ENCODE measurements around the gene SMG6. TPM values are rescaled to one million over a fixed set of nuclear protein-coding genes. Genes with fewer than 3 reads are reported as not detected.

The SMG6 gene
- total RNA-seq, 1 donor from 2014 or later: 9.2 TPM

DNA sequence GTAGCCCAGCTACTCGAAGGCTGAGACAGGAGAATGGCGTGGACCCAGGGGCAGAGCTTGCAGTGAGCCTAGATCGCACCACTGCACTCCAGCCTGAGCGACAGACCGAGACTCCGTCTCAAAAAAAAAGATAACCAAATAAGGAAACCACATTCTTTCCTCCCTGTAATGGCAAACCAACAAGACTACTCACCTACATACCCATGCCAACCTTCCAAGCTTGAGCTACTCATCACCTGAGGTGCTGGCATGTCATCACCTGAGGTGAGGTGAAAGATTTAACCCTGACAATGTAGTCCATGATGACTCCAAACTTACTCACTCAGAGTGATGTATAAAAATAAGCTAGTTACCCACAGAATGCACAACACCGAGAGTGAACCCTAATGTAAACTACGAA lies 85.2 kb downstream of the SMG6 start:
- H3K36me3 ChIP-seq (ENCODE audit: control insufficient read depth, insufficient read depth, low read length): peaks cover 1% of the 10 kb centered on the region
- peak; percentile 99 for FAIRE-seq
- DNase-seq (ENCODE audit: low read depth): peak; percentile 100
- TF ChIP-seq, protein P1, sequence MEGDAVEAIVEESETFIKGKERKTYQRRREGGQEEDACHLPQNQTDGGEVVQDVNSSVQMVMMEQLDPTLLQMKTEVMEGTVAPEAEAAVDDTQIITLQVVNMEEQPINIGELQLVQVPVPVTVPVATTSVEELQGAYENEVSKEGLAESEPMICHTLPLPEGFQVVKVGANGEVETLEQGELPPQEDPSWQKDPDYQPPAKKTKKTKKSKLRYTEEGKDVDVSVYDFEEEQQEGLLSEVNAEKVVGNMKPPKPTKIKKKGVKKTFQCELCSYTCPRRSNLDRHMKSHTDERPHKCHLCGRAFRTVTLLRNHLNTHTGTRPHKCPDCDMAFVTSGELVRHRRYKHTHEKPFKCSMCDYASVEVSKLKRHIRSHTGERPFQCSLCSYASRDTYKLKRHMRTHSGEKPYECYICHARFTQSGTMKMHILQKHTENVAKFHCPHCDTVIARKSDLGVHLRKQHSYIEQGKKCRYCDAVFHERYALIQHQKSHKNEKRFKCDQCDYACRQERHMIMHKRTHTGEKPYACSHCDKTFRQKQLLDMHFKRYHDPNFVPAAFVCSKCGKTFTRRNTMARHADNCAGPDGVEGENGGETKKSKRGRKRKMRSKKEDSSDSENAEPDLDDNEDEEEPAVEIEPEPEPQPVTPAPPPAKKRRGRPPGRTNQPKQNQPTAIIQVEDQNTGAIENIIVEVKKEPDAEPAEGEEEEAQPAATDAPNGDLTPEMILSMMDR (IDR thresholded peaks at IDR 0.05; ENCODE audit: insufficient read depth, low read length, severe bottlenecking): no peak
- H3K27me3 ChIP-seq (ENCODE audit: control insufficient read depth, insufficient read depth, low read length): no peaks in the 10 kb centered on the region
- no peak overlapping the region for H3K4me3 ChIP-seq (ENCODE audit: low read depth, low read length)

DNA sequence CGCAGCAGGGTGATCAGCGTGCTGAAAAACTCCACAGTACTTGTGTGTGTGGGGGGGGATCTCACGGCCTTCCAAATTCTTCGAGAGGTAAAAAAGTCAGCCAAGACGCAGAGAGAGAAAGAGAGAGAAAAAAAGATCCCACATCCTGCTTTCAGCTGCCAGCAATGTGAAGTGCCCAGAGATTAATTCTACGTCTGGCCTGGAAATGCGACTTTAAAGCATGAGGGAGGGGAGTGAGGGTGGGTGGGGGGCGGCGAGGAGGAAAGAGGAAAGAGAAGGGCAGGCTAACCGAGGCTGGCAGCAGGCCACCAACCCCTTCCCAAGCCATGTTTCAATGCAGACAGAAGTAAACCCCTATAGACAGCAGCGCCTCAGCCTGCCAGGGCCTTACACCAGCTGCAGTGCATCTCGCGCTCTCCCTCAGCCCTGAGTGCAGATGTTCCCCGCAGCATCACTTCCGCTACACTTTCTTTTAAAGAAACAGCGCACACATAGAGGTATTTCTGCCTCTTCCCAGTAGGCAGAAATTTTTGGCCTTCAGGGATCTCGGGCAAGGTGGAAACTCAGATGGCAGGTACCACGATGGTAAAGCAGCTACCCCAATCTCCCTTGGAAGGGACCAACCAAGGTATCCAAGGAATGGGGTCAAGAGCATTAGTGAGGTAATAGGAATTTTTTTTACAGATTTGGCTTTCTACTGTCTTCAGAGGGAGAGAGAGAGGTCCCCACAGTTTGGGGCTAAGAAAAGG lies 87.8 kb downstream of the SMG6 start:
- no peaks in the 10 kb centered on the region for H3K27me3 ChIP-seq (ENCODE audit: control insufficient read depth, insufficient read depth, low read length)
- DNase-seq (ENCODE audit: low read depth) (no peak), FAIRE-seq (no peak)
- TF ChIP-seq, protein P1 (IDR thresholded peaks at IDR 0.05; ENCODE audit: insufficient read depth, low read length, severe bottlenecking): no peak
- no peaks in the 10 kb centered on the region for H3K36me3 ChIP-seq (ENCODE audit: control insufficient read depth, insufficient read depth, low read length)
- no peak overlapping the region for H3K4me3 ChIP-seq (ENCODE audit: low read depth, low read length)

DNA sequence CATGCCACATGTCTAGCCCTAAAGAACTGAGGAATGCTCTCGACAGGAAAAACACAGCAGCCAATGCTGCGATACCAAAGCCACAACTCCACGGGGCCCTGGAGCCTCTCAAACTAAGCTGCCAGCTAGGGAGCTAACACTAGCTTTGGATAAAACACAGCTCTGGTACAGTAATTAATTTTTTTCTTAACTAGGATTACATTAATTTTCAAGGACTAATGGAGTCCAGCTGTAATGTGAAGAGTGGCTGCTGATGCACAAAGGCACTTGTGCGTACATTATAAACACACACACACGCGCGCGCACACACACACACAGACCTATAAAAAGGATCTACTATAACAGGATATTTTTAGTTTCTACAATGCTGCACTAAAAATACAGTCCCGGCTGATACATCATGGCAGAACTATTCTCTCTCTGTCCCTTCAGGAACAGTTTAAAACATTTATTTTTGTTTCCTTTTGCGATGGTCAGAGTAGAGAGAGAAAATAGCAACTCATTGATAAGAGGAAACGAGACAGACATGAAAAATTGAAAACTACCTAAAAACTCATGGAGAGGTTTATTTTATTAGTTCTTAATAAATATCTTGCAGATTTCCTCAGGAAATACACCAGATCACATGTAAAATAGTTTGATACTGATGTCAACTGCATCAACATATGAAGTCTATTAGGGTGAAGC lies 88.5 kb downstream of the SMG6 start:
- no peak overlapping the region for H3K4me3 ChIP-seq (ENCODE audit: low read depth, low read length)
- H3K36me3 ChIP-seq (ENCODE audit: control insufficient read depth, insufficient read depth, low read length): peaks cover 1% of the 10 kb centered on the region
- DNase-seq (ENCODE audit: low read depth) (no peak), FAIRE-seq (no peak)
- TF ChIP-seq, protein P1 (IDR thresholded peaks at IDR 0.05; ENCODE audit: insufficient read depth, low read length, severe bottlenecking): no peak
- no peaks in the 10 kb centered on the region for H3K27me3 ChIP-seq (ENCODE audit: control insufficient read depth, insufficient read depth, low read length)

DNA sequence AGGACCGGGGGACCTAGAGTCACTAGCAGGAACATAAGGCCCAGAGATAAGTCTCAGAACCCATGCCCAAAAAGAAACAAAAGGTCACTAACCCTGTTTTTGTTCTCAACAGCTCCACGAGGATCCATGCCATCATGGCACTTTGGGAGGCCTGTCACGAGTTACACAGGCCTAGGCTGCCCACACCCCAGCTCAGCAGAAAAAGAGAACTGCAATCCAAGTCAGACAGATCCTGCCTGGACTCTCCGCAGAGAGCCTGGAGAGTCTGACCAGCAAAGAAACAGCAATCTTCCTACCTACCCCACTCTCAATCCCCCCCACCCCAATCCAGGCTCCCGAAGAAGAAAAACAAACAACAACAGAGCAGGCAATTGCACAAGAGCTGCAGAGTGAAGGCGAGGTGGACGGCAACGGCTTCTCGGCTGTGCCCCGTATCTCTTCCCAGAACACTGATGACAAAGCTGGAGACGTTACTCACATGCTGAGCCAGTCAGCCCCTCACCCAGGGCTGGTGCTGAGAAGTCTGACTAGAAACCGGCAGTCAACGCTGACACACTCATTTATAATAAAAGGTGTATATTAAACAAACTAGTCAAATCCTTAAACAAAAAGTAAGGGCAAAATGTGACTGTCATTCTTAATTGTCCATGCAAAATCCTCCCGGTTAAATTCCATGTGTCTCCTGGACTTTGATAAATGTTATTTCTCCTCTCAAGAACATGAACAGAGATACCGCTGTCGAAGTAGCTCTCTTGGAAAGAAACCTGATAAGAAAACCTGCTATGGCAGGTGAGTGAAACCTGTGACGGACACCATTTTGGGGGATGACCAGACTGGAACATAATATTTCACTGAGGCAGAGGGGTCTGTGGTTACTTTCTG lies 89.3 kb downstream of the SMG6 start:
- DNase-seq (ENCODE audit: low read depth) (peak; percentile 94), FAIRE-seq (no peak)
- TF ChIP-seq, protein P1 (IDR thresholded peaks at IDR 0.05; ENCODE audit: insufficient read depth, low read length, severe bottlenecking): no peak
- Histone ChIP-seq H3K36me3 (ENCODE audit: control insufficient read depth, insufficient read depth, low read length) (peaks cover 1% of the 10 kb centered on the region), H3K4me3 (ENCODE audit: low read depth, low read length) (no peak overlapping the region), H3K27me3 (ENCODE audit: control insufficient read depth, insufficient read depth, low read length) (no peaks in the 10 kb centered on the region)

DNA sequence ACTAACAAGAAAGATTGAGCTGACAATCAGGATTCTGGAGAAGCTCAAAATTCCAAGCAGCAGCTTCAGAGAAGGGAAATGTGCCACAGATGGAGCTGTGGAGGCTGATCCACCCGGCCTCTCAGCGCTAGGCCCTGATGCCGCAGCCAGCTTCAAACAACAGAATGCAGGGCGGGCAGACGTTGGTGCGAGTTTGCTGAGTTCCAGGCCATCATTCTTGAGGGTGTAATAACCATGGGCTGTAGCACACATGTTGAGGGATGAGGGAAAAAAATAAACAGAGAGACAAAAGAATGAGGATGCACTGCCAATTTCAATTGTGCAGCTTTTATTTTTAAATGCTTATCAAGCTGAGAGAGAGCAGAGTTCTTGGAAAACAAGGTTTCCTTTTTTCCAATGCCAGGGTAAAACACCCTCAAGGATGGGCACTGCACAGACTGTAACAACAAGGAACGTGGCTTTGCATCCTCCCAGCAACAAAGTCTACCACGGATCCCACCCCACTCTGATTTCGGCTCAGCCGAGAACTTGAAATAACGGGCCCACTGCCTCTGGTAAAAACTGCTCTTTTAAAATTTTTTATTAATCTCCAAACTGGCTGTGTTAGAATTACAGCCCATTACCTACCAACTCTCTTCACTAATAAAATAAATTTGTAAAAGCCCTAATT lies 90.2 kb downstream of the SMG6 start:
- no peaks in the 10 kb centered on the region for H3K27me3 ChIP-seq (ENCODE audit: control insufficient read depth, insufficient read depth, low read length)
- FAIRE-seq (no peak), DNase-seq (ENCODE audit: low read depth) (no peak)
- H3K36me3 ChIP-seq (ENCODE audit: control insufficient read depth, insufficient read depth, low read length): peaks cover 1% of the 10 kb centered on the region
- TF ChIP-seq, protein P1 (IDR thresholded peaks at IDR 0.05; ENCODE audit: insufficient read depth, low read length, severe bottlenecking): no peak
- H3K4me3 ChIP-seq (ENCODE audit: low read depth, low read length): no peak overlapping the region

All from bronchial epithelial cell (primary cell).